ENCODE results near the gene LRRC4C. TPM values are rescaled to one million over a fixed set of nuclear protein-coding genes. Genes with fewer than 3 reads are reported as not detected.

The LRRC4C gene
- total and polyA plus RNA-seq, 2 experiments from 2014 or later = not detected

DNA sequence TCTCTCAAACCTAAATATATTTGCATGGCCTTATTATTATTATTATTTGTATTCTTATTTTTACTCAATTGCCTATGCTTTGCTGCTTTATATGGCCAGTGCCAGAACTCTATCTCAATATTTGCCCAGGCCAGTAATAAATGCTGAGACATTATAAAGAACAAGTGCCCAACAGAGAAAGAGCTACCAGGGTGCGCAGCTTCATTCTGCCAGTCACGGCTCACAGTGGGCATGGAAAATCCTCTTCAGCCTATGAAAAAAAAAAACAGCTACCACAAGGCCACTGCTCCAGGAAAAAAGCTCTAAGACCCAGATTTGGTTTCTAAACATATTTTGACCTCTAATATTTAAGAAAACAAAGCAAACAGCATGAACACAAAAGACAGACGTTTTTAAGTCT, 1223.6 kb downstream of the LRRC4C start:
- no peaks in the 10 kb centered on the region for H3F3A ChIP-seq (ENCODE audit: insufficient read depth)
- H3K27me3 ChIP-seq (replicated peaks; ENCODE audit: insufficient read depth) = no peaks in the 10 kb centered on the region
- no peaks in the 10 kb centered on the region for H3K79me2 ChIP-seq (ENCODE audit: insufficient read depth)
- no peak for TF ChIP-seq EZH2phosphoT487 (IDR thresholded peaks at IDR 0.05; ENCODE audit: insufficient read depth, low read depth)
- no peak for TF ChIP-seq EZH2 (IDR thresholded peaks at IDR 0.05; ENCODE audit: insufficient read depth, poor library complexity, severe bottlenecking)
- in situ Hi-C loops (cut with MboI) = no loop called here
- H3K4me3 ChIP-seq = no peak overlapping the region
- H3K4me1 ChIP-seq (ENCODE audit: insufficient read depth) = no peaks in the 10 kb centered on the region
- no peaks in the 10 kb centered on the region for H3K9me2 ChIP-seq (ENCODE audit: insufficient read depth)
- no peak overlapping the region for H3K27ac ChIP-seq
- WGBS, 2 experiments (ENCODE audit: low coverage in 1 of 2, low lambda C conversion rate in 2 of 2, missing lambda C conversion rate in 2 of 2) = 3 to 12% methylated on average over 3 of the region's 3 CpGs
- no peak overlapping the region for H2AFZ ChIP-seq
- no peak overlapping the region for H3K4me2 ChIP-seq (ENCODE audit: unreplicated experiment)
- no peaks in the 10 kb centered on the region for H3K36me3 ChIP-seq (ENCODE audit: low read depth)
- H3K9ac ChIP-seq = no peak overlapping the region
- no peaks in the 10 kb centered on the region for H3K9me3 ChIP-seq (ENCODE audit: low read depth)
- DNase-seq = no peak
- no peaks in the 10 kb centered on the region for H4K20me1 ChIP-seq (ENCODE audit: insufficient read depth)

DNA sequence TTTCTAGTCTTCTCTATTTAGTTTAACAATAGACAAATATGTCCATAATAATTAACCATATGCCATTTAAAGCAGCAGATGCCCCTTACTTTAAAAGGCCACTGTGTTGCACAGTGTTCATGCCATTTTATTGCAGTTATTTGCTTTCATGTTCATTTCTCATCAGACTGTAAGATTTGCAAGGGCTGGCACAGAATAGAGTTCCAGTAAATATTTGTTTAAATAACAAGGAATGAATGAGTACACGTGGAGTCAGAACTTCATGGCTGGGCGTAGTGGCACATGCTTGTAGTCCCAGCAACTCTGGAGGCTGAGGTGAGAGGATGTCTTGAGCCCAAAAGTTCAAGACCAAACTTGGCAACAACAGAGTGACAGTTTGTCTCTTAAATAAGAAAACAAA, 1228.6 kb downstream of the LRRC4C start:
- H3K9me3 ChIP-seq (ENCODE audit: low read depth) = no peaks in the 10 kb centered on the region
- no peak for DNase-seq
- H3K4me1 ChIP-seq (ENCODE audit: insufficient read depth) = no peaks in the 10 kb centered on the region
- H4K20me1 ChIP-seq (ENCODE audit: insufficient read depth) = no peaks in the 10 kb centered on the region
- no peak overlapping the region for H2AFZ ChIP-seq
- H3K9ac ChIP-seq = no peak overlapping the region
- WGBS, 2 experiments (ENCODE audit: low coverage in 1 of 2, low lambda C conversion rate in 2 of 2, missing lambda C conversion rate in 2 of 2) = 35 to 39% methylated on average over 2 of the region's 2 CpGs
- H3K4me2 ChIP-seq (ENCODE audit: unreplicated experiment) = no peak overlapping the region
- H3K27ac ChIP-seq = no peak overlapping the region
- TF ChIP-seq EZH2phosphoT487 (IDR thresholded peaks at IDR 0.05; ENCODE audit: insufficient read depth, low read depth) = no peak
- TF ChIP-seq EZH2 (IDR thresholded peaks at IDR 0.05; ENCODE audit: insufficient read depth, poor library complexity, severe bottlenecking) = no peak
- no peaks in the 10 kb centered on the region for H3K36me3 ChIP-seq (ENCODE audit: low read depth)
- H3K9me2 ChIP-seq (ENCODE audit: insufficient read depth) = no peaks in the 10 kb centered on the region
- no peaks in the 10 kb centered on the region for H3F3A ChIP-seq (ENCODE audit: insufficient read depth)
- H3K79me2 ChIP-seq (ENCODE audit: insufficient read depth) = no peaks in the 10 kb centered on the region
- in situ Hi-C loops (cut with MboI) = no loop called here
- H3K4me3 ChIP-seq = no peak overlapping the region
- H3K27me3 ChIP-seq (replicated peaks; ENCODE audit: insufficient read depth) = no peaks in the 10 kb centered on the region

- no peaks in the 10 kb centered on the region for H3K36me3 ChIP-seq (ENCODE audit: low read depth)
Measured at GRCh38 chr11:40228662-40229061, 1230.8 kb downstream of the LRRC4C start.

GRCh38 chr11:40227730-40228129, 1231.7 kb downstream of the LRRC4C start:
- Histone ChIP-seq H3K27me3 (replicated peaks; ENCODE audit: insufficient read depth) (no peaks in the 10 kb centered on the region), H3K36me3 (ENCODE audit: low read depth) (no peaks in the 10 kb centered on the region), H3K9me2 (ENCODE audit: insufficient read depth) (no peaks in the 10 kb centered on the region), H3K79me2 (ENCODE audit: insufficient read depth) (no peaks in the 10 kb centered on the region), H4K20me1 (ENCODE audit: insufficient read depth) (no peaks in the 10 kb centered on the region), H3F3A (ENCODE audit: insufficient read depth) (no peaks in the 10 kb centered on the region), H3K4me1 (ENCODE audit: insufficient read depth) (no peaks in the 10 kb centered on the region), H3K9ac (no peak overlapping the region), H3K4me3 (no peak overlapping the region), H2AFZ (no peak overlapping the region), H3K27ac (no peak overlapping the region), H3K9me3 (ENCODE audit: low read depth) (no peaks in the 10 kb centered on the region), H3K4me2 (ENCODE audit: unreplicated experiment) (no peak overlapping the region)
- no peak for DNase-seq
- TF ChIP-seq EZH2 (IDR thresholded peaks at IDR 0.05; ENCODE audit: insufficient read depth, poor library complexity, severe bottlenecking) (no peak), EZH2phosphoT487 (IDR thresholded peaks at IDR 0.05; ENCODE audit: insufficient read depth, low read depth) (no peak)
- in situ Hi-C loops (cut with MboI) = no loop called here

More at GRCh38 chr11:40228662-40229061, 1230.8 kb downstream of the LRRC4C start:
- Histone ChIP-seq H3K4me1 (ENCODE audit: insufficient read depth) (no peaks in the 10 kb centered on the region), H3K4me2 (ENCODE audit: unreplicated experiment) (no peak overlapping the region), H3K79me2 (ENCODE audit: insufficient read depth) (no peaks in the 10 kb centered on the region), H2AFZ (no peak overlapping the region), H3K9ac (no peak overlapping the region), H3K9me2 (ENCODE audit: insufficient read depth) (no peaks in the 10 kb centered on the region), H3K27me3 (replicated peaks; ENCODE audit: insufficient read depth) (no peaks in the 10 kb centered on the region), H4K20me1 (ENCODE audit: insufficient read depth) (no peaks in the 10 kb centered on the region), H3F3A (ENCODE audit: insufficient read depth) (no peaks in the 10 kb centered on the region), H3K27ac (no peak overlapping the region), H3K9me3 (ENCODE audit: low read depth) (no peaks in the 10 kb centered on the region), H3K4me3 (no peak overlapping the region)
- no peak for DNase-seq
- TF ChIP-seq EZH2 (IDR thresholded peaks at IDR 0.05; ENCODE audit: insufficient read depth, poor library complexity, severe bottlenecking) (no peak), EZH2phosphoT487 (IDR thresholded peaks at IDR 0.05; ENCODE audit: insufficient read depth, low read depth) (no peak)
- 7 to 13% methylated on average over 3 of the region's 3 CpGs for WGBS, 2 experiments (ENCODE audit: low coverage in 1 of 2, low lambda C conversion rate in 2 of 2, missing lambda C conversion rate in 2 of 2)
- in situ Hi-C loops (cut with MboI) = no loop called here

DNA sequence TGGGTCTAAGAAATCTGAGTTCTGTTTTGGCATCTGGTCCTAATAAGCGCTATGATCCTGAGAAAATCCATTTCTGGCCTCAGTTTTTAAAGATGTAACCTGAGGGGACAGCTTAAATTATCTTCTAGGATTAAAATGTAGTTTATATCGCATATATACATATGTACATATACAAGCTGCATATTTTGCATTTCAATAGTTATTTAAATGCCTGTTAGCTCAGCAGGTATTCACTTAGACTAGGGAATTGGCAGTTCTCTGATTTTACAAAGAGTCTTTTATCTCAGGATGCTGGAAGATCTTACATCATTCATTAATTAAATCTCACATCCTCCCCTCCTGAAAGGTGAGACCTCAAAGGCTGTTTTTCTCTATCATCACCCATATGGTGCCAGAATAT, 1232.8 kb downstream of the LRRC4C start:
- Histone ChIP-seq H3K9me2 (ENCODE audit: insufficient read depth) (no peaks in the 10 kb centered on the region), H3K27me3 (replicated peaks; ENCODE audit: insufficient read depth) (no peaks in the 10 kb centered on the region), H3K4me2 (ENCODE audit: unreplicated experiment) (no peak overlapping the region), H3K79me2 (ENCODE audit: insufficient read depth) (no peaks in the 10 kb centered on the region), H3K4me1 (ENCODE audit: insufficient read depth) (no peaks in the 10 kb centered on the region), H4K20me1 (ENCODE audit: insufficient read depth) (no peaks in the 10 kb centered on the region), H3K36me3 (ENCODE audit: low read depth) (no peaks in the 10 kb centered on the region), H3K9me3 (ENCODE audit: low read depth) (no peaks in the 10 kb centered on the region), H3F3A (ENCODE audit: insufficient read depth) (no peaks in the 10 kb centered on the region), H3K27ac (no peak overlapping the region), H3K9ac (no peak overlapping the region), H3K4me3 (no peak overlapping the region), H2AFZ (no peak overlapping the region)
- no peak for DNase-seq
- WGBS, 2 experiments (ENCODE audit: low coverage in 1 of 2, low lambda C conversion rate in 2 of 2, missing lambda C conversion rate in 2 of 2) = 6 to 7% methylated on average over 2 of the region's 2 CpGs
- in situ Hi-C loops (cut with MboI) = no loop called here
- TF ChIP-seq EZH2 (IDR thresholded peaks at IDR 0.05; ENCODE audit: insufficient read depth, poor library complexity, severe bottlenecking) = no peak
- TF ChIP-seq EZH2phosphoT487 (IDR thresholded peaks at IDR 0.05; ENCODE audit: insufficient read depth, low read depth) = no peak
